H1 (cell line): ENCODE data around the gene PPARA.
"Not testable (repeated sequence)": the region's sequence is repeated elsewhere in the genome, so short reads cannot be mapped to it uniquely, and the experiment has no call there.

Source experiments
- BRCA1 ChIP-seq: IDR thresholded peaks from 2 replicates; pipeline ENCODE4 v1.6.1; 2012; ENCODE audit warnings: low read depth, low read length, improper control_type of control experiment
- CHD2 ChIP-seq: IDR thresholded peaks from 2 replicates; pipeline ENCODE4 v1.6.1; 2012; ENCODE audit warnings: low read length, improper control_type of control experiment
- JUN ChIP-seq: IDR thresholded peaks from 2 replicates; pipeline ENCODE4 v1.6.1; 2011; ENCODE audit warnings: low read depth, mild to moderate bottlenecking, improper control_type of control experiment, low read length
- POLR2A ChIP-seq, 2 experiments: IDR thresholded peaks; 1 replicate in 1 of 2; 2 replicates in 1 of 2; pipeline ENCODE4 v1.6.1; 2011; ENCODE audit warnings: low read depth in 2 of 2, low read length in 2 of 2, mild to moderate bottlenecking in 2 of 2; ENCODE audit errors: control extremely low read depth in 1 of 2
- TAF1 ChIP-seq: IDR thresholded peaks from 2 replicates; pipeline ENCODE4 v1.6.1; 2011; ENCODE audit warnings: mild to moderate bottlenecking, low read depth, low read length
- YY1 ChIP-seq: IDR thresholded peaks from 2 replicates; pipeline ENCODE4 v1.6.1; 2011; ENCODE audit warnings: low read depth, mild to moderate bottlenecking, low read length
- TF ChIP-seq, protein P1 (sequence below), 3 experiments: IDR thresholded peaks; 1 replicate in 2 of 3; 2 replicates in 1 of 3; pipeline versions ENCODE4 v1.5.1 to v1.6.1; 2011; ENCODE audit warnings: low read length in 3 of 3, mild to moderate bottlenecking in 3 of 3, inconsistent platforms in 2 of 3, low read depth in 1 of 3, moderate library complexity in 1 of 3; ENCODE audit not compliant: insufficient read depth in 1 of 3; ENCODE audit errors: control extremely low read depth in 1 of 3
- TF ChIP-seq, protein P2 (sequence below): IDR thresholded peaks from 2 replicates; pipeline ENCODE4 v1.6.1; 2012; ENCODE audit warnings: inconsistent platforms

DNA sequence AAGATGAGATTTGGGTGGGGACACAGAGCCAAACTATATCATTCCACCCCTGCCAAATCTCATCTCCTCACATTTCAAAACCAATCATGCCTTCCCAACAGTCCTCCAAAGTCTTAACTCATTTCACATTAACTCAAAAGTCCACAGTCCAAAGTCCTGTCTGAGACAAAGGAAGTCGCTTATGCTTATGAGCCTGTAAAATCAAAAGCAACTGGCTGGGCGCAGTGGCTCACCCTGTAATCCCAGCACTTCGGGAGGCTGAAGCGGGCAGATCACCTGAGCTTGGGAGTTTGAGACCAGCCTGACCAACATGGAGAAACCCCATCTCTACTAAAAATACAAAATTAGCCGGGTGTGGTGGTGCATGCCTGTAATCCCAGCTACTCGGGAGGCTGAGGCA, 114.2 kb downstream of the PPARA start:
- not testable (repeated sequence) for TF ChIP-seq YY1; BRCA1; JUN; TAF1; CHD2; POLR2A (IDR thresholded peaks at IDR 0.05; ENCODE audit: control extremely low read depth in 1 of 2, low read depth in 2 of 2, low read length in 2 of 2)
- TF ChIP-seq, protein P1, sequence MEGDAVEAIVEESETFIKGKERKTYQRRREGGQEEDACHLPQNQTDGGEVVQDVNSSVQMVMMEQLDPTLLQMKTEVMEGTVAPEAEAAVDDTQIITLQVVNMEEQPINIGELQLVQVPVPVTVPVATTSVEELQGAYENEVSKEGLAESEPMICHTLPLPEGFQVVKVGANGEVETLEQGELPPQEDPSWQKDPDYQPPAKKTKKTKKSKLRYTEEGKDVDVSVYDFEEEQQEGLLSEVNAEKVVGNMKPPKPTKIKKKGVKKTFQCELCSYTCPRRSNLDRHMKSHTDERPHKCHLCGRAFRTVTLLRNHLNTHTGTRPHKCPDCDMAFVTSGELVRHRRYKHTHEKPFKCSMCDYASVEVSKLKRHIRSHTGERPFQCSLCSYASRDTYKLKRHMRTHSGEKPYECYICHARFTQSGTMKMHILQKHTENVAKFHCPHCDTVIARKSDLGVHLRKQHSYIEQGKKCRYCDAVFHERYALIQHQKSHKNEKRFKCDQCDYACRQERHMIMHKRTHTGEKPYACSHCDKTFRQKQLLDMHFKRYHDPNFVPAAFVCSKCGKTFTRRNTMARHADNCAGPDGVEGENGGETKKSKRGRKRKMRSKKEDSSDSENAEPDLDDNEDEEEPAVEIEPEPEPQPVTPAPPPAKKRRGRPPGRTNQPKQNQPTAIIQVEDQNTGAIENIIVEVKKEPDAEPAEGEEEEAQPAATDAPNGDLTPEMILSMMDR (IDR thresholded peaks at IDR 0.05; ENCODE audit: control extremely low read depth in 1 of 3, insufficient read depth in 1 of 3, low read depth in 1 of 3, low read length in 3 of 3), result not testable (repeated sequence)
- TF ChIP-seq, protein P2, sequence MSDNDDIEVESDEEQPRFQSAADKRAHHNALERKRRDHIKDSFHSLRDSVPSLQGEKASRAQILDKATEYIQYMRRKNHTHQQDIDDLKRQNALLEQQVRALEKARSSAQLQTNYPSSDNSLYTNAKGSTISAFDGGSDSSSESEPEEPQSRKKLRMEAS, result not testable (repeated sequence)
